Nephron (organoid): Measurements from ENCODE around the gene TRO.

Experiments used
- H3K27ac Mint-ChIP-seq, 3 experiments: 2 replicates each; pipeline ENCODE4 v1.8.0; 2020; ENCODE audit warnings: mixed read lengths in 3 of 3, mild to moderate bottlenecking in 2 of 3, moderate library complexity in 1 of 3
- H3K27me3 Mint-ChIP-seq: 2 replicates; pipeline ENCODE4 v1.8.0; 2021; ENCODE audit warnings: low read depth, mild to moderate bottlenecking, moderate library complexity, mixed read lengths
- H3K36me3 Mint-ChIP-seq: 2 replicates; pipeline ENCODE4 v1.8.0; 2020; ENCODE audit warnings: low read depth, mixed read lengths
- H3K4me1 Mint-ChIP-seq: 2 replicates; pipeline ENCODE4 v1.8.0; 2020; ENCODE audit warnings: mixed read lengths
- H3K4me3 Mint-ChIP-seq, 3 experiments: 2 replicates each; pipeline ENCODE4 v1.8.0; 2020; ENCODE audit warnings: mild to moderate bottlenecking in 3 of 3, mixed read lengths in 3 of 3, moderate library complexity in 2 of 3
- H3K9me3 Mint-ChIP-seq: 2 replicates; pipeline ENCODE4 v1.8.0; 2020; ENCODE audit warnings: mixed read lengths
- CTCF ChIP-seq, 3 experiments: fragments of 200-600 bp; sonication (generic); IDR thresholded peaks; one replicate each; pipeline ENCODE4 v1.5.0; 2021; ENCODE audit warnings: antibody characterized with exemption in 3 of 3; ENCODE audit not compliant: unreplicated experiment in 3 of 3

TRO gene

GRCh38 chrX:54964766-54965497 is 44.3 kb downstream of the TRO start:
- no peaks in the 10 kb centered on the region for H3K4me1 Mint-ChIP-seq
- H3K27me3 Mint-ChIP-seq = no peaks in the 10 kb centered on the region
- no peak for TF ChIP-seq CTCF (IDR thresholded peaks at IDR 0.05; ENCODE audit: unreplicated experiment in 3 of 3)
- H3K27ac Mint-ChIP-seq = no peak overlapping the region
- H3K9me3 Mint-ChIP-seq = peaks cover 11% of the 10 kb centered on the region
- H3K4me3 Mint-ChIP-seq = no peak overlapping the region
- H3K36me3 Mint-ChIP-seq = no peaks in the 10 kb centered on the region

- H3K9me3 Mint-ChIP-seq = peaks cover 20% of the 10 kb centered on the region
- no peak overlapping the region for H3K4me3 Mint-ChIP-seq
- no peak for TF ChIP-seq CTCF (IDR thresholded peaks at IDR 0.05; ENCODE audit: unreplicated experiment in 3 of 3)
- H3K36me3 Mint-ChIP-seq = no peaks in the 10 kb centered on the region
- H3K27me3 Mint-ChIP-seq = no peaks in the 10 kb centered on the region
- H3K4me1 Mint-ChIP-seq = no peaks in the 10 kb centered on the region
- H3K27ac Mint-ChIP-seq = no peak overlapping the region
Measured at GRCh38 chrX:54977387-54977786, 56.8 kb downstream of the TRO start.

- Mint-ChIP-seq H3K36me3 (no peaks in the 10 kb centered on the region), H3K9me3 (peaks cover 19% of the 10 kb centered on the region), H3K4me1 (no peaks in the 10 kb centered on the region), H3K4me3 (no peak overlapping the region), H3K27me3 (no peaks in the 10 kb centered on the region), H3K27ac (no peak overlapping the region)
- TF ChIP-seq CTCF (IDR thresholded peaks at IDR 0.05; ENCODE audit: unreplicated experiment in 3 of 3) = no peak
Measured at GRCh38 chrX:54978448-54978847, 57.8 kb downstream of the TRO start.

- Mint-ChIP-seq H3K4me3 (no peak overlapping the region), H3K4me1 (no peaks in the 10 kb centered on the region), H3K27ac (no peak overlapping the region), H3K27me3 (no peaks in the 10 kb centered on the region), H3K9me3 (peaks cover 16% of the 10 kb centered on the region), H3K36me3 (no peaks in the 10 kb centered on the region)
- TF ChIP-seq CTCF (IDR thresholded peaks at IDR 0.05; ENCODE audit: unreplicated experiment in 3 of 3) = no peak
Measured at GRCh38 chrX:54979432-54979831, 58.8 kb downstream of the TRO start.

GRCh38 chrX:54980334-54980733 is 59.7 kb downstream of the TRO start:
- H3K27me3 Mint-ChIP-seq = no peaks in the 10 kb centered on the region

More at GRCh38 chrX:54980334-54980733, 59.7 kb downstream of the TRO start:
- no peak for TF ChIP-seq CTCF (IDR thresholded peaks at IDR 0.05; ENCODE audit: unreplicated experiment in 3 of 3)
- Mint-ChIP-seq H3K36me3 (no peaks in the 10 kb centered on the region), H3K4me1 (no peaks in the 10 kb centered on the region), H3K4me3 (no peak overlapping the region), H3K27ac (no peak overlapping the region), H3K9me3 (peaks cover 12% of the 10 kb centered on the region)
